AG04449 (cell line): ENCODE measurements around the gene C12orf76.
A peak's percentile ranks its signal among the peaks of the same experiment; 100 is the strongest.
"Not testable (repeated sequence)": the region's sequence is repeated elsewhere in the genome, so short reads cannot be mapped to it uniquely, and the experiment has no call there.

ENCODE experiments used
- CTCF ChIA-PET: fragments of 350-600 bp; formaldehyde crosslinking; extraction: SDS; loops from one replicate; lab custom pipeline; 2021; ENCODE audit warnings: antibody characterized with exemption; lab: Yijun Ruan, JAX
- POLR2A ChIA-PET: fragments of 400-600, 350-600 bp; formaldehyde crosslinking; extraction: SDS; loops from one replicate; lab custom pipeline; 2020; ENCODE audit warnings: antibody characterized with exemption, inconsistent platforms; lab: Yijun Ruan, JAX
- DNase-seq: peaks from one replicate; pipeline ENCODE4 v3.0.0-alpha.2; 2010; ENCODE audit warnings: low read depth, low spot score
- H3K4me3 ChIP-seq: 2 replicates; pipeline ENCODE4 v1.5.1; 2011; ENCODE audit warnings: low read depth, mild to moderate bottlenecking, control low read depth, low read length
- TF ChIP-seq, protein P1 (sequence below): IDR thresholded peaks from one replicate; pipeline ENCODE4 v1.5.1; 2011; ENCODE audit warnings: mild to moderate bottlenecking, moderate library complexity, low read length, control low read depth, inconsistent platforms; ENCODE audit not compliant: insufficient read depth; ENCODE audit errors: missing control alignments

C12orf76 gene

GRCh38 chr12:110073049-110073831 is 24.9 kb upstream of the C12orf76 start:
- peak overlapping the region; percentile 44 for H3K4me3 ChIP-seq
- ChIA-PET CTCF (interaction anchor here (0.6 to 2.0 kb wide), 5 partner anchors 13 to 245 kb away, joined by 3 to 5 read pairs (median 3); no protein-coding TSS in a partner anchor), POLR2A (no interaction called here)
- DNase-seq: no peak
- TF ChIP-seq, protein P1, sequence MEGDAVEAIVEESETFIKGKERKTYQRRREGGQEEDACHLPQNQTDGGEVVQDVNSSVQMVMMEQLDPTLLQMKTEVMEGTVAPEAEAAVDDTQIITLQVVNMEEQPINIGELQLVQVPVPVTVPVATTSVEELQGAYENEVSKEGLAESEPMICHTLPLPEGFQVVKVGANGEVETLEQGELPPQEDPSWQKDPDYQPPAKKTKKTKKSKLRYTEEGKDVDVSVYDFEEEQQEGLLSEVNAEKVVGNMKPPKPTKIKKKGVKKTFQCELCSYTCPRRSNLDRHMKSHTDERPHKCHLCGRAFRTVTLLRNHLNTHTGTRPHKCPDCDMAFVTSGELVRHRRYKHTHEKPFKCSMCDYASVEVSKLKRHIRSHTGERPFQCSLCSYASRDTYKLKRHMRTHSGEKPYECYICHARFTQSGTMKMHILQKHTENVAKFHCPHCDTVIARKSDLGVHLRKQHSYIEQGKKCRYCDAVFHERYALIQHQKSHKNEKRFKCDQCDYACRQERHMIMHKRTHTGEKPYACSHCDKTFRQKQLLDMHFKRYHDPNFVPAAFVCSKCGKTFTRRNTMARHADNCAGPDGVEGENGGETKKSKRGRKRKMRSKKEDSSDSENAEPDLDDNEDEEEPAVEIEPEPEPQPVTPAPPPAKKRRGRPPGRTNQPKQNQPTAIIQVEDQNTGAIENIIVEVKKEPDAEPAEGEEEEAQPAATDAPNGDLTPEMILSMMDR: no peak

DNA sequence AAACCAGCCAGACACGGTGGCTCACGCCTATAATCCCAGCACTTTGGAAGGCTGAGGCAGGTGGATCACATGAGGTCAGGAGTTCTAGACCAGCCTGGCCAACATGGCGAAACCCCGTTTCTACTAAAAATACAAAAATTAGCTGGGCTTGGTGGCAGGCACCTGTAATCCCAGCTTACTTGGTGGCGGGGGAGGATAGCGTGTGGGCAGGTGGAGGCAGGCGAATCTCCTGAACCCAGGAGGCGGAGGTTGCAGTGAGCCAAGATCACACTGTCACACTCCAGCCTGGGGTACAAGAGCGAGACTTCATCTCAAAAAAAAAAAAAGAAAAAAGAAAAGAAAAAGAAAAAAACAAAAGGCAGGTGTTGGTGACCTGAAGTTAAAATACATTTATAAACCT is 24.3 kb upstream of the C12orf76 start:
- CTCF ChIA-PET, POLR2A ChIA-PET, H3K4me3 ChIP-seq, DNase-seq: not testable (repeated sequence)

DNA sequence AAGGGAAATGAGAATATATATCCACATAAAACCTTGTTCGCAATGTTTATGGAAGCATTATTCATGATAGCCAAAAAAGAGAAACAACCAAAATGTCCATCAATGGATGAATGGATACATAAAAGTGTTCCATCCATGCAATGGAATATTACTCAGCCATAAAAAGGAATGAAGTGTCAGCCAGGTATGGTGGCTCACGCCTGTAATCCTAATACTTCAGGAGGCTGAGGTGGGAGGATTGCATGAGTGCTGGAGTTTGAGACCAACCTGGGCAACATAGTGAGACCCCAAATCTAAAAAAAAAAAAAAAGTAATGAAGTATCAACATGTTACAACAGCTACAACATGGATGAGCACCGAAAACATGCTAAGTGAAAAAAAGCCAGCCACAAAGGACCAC is 23.6 kb upstream of the C12orf76 start:
- no peak for DNase-seq
- TF ChIP-seq, protein P1: no peak
- POLR2A ChIA-PET: no interaction called here
- CTCF ChIA-PET: no interaction called here
- H3K4me3 ChIP-seq: no peak overlapping the region

DNA sequence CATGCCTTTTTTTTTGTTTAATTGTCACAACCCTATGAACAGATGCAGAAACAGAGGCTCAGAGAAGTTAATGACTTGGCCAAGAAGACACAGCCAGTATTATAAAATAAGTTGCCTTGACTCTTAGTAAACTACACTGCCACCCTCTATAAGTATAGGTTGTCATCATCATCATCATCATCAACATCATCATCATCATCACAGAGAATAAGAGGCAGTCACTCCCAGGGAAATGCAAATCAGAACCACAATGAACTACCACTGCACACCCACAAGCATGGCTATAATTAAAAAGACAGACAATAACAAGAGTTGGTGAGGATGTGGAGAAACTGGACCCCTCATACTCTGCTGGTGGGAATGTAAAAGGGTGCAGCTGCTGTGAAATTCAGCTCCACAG is 23.2 kb upstream of the C12orf76 start:
- H3K4me3 ChIP-seq: no peak overlapping the region
- POLR2A ChIA-PET: no interaction called here
- no peak for DNase-seq
- CTCF ChIA-PET: interaction anchor here (1.2 kb wide), 1 partner anchor 13 kb away, joined by 3 read pairs; no protein-coding TSS in a partner anchor
- TF ChIP-seq, protein P1: no peak

DNA sequence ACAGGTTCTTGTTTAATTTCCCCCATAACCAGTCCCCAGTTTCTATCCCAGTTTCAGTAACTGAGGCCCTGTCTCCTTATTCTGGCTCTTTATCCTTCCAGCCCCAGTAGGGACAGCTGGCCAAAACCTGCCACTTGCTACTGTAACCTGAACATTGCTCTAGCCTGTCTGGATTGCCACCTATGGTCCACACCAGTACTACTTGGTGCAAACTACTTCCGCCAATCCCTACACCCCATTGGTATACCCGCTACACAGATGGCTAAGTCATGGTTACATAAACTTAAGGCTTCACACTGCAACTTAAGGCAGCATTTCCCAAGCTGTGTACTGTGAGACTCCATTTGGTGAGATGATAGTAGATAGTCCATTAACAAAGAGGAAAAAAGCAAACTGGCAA is 20.3 kb upstream of the C12orf76 start:
- ChIA-PET POLR2A (interaction anchor here (0.6 kb wide), 1 partner anchor 13 kb away, joined by 6 read pairs; no protein-coding TSS in a partner anchor), CTCF (interaction anchor here (1.0 to 1.2 kb wide), 2 partner anchors 8 to 31 kb away, joined by 3 read pairs; no protein-coding TSS in a partner anchor)
- no peak for DNase-seq
- H3K4me3 ChIP-seq: no peak overlapping the region
- TF ChIP-seq, protein P1: no peak

- POLR2A ChIA-PET, H3K4me3 ChIP-seq, DNase-seq: not testable (repeated sequence)
- CTCF ChIA-PET: interaction anchor here (1.0 kb wide), 1 partner anchor 32 kb away, joined by 3 read pairs; no protein-coding TSS in a partner anchor
Observed at GRCh38 chr12:110068115-110068514, 19.8 kb upstream of the C12orf76 start.

- ChIA-PET CTCF (interaction anchor here (1.0 kb wide), 1 partner anchor 32 kb away, joined by 4 read pairs; no protein-coding TSS in a partner anchor), POLR2A (no interaction called here)
- DNase-seq: no peak
- TF ChIP-seq, protein P1: no peak
- no peak overlapping the region for H3K4me3 ChIP-seq
Observed at GRCh38 chr12:110067531-110067930, 19.2 kb upstream of the C12orf76 start.
